ENCODE measurements around the gene ADARB2. TPM values are rescaled to one million over a fixed set of nuclear protein-coding genes. Genes with fewer than 3 reads are reported as not detected.

The ADARB2 gene
- total and polyA plus RNA-seq, 11 donors = 0.07 to 1.2 (median 0.28) TPM; not detected in 4

DNA sequence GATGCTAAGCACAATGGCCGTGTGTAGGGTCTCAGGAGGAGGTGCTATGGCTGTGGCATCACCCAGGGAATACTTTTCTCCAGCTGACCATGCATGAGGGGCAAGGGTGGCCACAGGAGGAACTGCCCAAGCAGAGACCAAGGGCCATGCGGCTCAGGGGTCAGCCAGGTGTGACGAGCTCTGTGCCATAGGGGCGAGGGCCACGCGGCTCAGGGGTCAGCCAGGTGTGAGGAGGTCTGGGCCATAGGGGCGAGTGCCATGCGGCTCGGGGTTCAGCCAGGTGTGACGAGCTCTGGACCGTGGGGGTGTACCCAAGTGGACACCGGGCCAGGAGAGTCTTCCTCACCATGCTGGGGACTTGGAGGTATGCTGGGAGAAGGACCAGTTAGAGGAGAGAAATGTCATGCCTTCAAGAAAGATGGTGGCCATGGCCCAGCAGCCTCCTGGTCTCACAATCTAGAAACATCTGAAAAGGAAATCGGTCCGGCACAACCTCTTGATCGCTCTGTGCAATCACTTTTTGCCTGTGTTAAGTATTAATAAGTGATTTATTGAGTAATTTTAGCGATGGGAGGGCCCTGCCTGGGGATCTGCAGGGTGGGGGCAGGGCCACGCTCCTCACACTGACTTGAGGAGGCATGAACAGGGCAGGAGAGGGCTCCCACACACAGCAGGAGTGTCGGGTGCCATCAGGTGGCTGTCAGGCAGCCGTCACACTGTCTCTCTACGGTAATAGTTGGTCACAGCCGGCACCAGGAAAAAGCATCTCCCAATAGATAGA lies 265.0 kb downstream of the ADARB2 start:
- H3K4me3 ChIP-seq = no peak overlapping the region
- no peak for ATAC-seq
- H3K4me1 ChIP-seq = no peaks in the 10 kb centered on the region
- DNase-seq = no peak
- intact Hi-C loops (cut with DNase I) = no loop called here
- H3K27ac ChIP-seq = no peak overlapping the region
- no peaks in the 10 kb centered on the region for H3K36me3 ChIP-seq
- no peaks in the 10 kb centered on the region for H3K9me3 ChIP-seq
- WGBS, 4 donors = 79 to 87% (median 82%) methylated on average over 20 to 21 of the region's 21 CpGs
- TF ChIP-seq POLR2A (IDR thresholded peaks at IDR 0.05) = no peak
- TF ChIP-seq, protein P1, sequence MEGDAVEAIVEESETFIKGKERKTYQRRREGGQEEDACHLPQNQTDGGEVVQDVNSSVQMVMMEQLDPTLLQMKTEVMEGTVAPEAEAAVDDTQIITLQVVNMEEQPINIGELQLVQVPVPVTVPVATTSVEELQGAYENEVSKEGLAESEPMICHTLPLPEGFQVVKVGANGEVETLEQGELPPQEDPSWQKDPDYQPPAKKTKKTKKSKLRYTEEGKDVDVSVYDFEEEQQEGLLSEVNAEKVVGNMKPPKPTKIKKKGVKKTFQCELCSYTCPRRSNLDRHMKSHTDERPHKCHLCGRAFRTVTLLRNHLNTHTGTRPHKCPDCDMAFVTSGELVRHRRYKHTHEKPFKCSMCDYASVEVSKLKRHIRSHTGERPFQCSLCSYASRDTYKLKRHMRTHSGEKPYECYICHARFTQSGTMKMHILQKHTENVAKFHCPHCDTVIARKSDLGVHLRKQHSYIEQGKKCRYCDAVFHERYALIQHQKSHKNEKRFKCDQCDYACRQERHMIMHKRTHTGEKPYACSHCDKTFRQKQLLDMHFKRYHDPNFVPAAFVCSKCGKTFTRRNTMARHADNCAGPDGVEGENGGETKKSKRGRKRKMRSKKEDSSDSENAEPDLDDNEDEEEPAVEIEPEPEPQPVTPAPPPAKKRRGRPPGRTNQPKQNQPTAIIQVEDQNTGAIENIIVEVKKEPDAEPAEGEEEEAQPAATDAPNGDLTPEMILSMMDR (IDR thresholded peaks at IDR 0.05) = no peak
- H3K27me3 ChIP-seq = peaks cover 0 to 26% (median 0%) of the 10 kb centered on the region in 9 donors

DNA sequence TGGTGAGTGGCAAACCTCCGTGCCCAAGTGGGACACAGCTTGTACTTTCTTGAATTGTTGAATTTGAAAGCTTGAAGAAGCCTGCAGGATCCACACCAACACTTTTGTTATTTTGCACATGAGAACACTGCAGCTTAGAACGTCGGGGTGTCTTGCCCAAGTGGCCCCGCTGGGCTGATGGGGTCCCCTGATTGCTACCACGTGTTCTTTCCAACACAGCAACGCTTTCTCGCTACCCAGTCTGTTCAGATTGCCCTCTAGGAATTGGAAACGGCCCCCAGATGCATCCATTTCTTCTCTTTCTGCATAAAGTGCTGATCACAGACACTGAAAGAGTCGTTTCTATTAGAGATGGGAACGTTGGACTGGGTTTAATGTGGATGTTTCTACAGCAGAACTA lies 268.5 kb downstream of the ADARB2 start:
- H3K4me1 ChIP-seq = no peaks in the 10 kb centered on the region
- WGBS, 4 donors = 58 to 78% (median 75%) methylated on average over 10 of the region's 10 CpGs
- intact Hi-C loops (cut with DNase I) = no loop called here
- no peaks in the 10 kb centered on the region for H3K9me3 ChIP-seq
- ATAC-seq (no peak), DNase-seq (no peak)
- peaks cover 0 to 14% (median 0%) of the 10 kb centered on the region in 9 donors for H3K27me3 ChIP-seq
- H3K36me3 ChIP-seq = no peaks in the 10 kb centered on the region
- H3K27ac ChIP-seq = no peak overlapping the region
- no peak overlapping the region for H3K4me3 ChIP-seq
- no peak for TF ChIP-seq POLR2A (IDR thresholded peaks at IDR 0.05)
- TF ChIP-seq, protein P1 (IDR thresholded peaks at IDR 0.05) = no peak

DNA sequence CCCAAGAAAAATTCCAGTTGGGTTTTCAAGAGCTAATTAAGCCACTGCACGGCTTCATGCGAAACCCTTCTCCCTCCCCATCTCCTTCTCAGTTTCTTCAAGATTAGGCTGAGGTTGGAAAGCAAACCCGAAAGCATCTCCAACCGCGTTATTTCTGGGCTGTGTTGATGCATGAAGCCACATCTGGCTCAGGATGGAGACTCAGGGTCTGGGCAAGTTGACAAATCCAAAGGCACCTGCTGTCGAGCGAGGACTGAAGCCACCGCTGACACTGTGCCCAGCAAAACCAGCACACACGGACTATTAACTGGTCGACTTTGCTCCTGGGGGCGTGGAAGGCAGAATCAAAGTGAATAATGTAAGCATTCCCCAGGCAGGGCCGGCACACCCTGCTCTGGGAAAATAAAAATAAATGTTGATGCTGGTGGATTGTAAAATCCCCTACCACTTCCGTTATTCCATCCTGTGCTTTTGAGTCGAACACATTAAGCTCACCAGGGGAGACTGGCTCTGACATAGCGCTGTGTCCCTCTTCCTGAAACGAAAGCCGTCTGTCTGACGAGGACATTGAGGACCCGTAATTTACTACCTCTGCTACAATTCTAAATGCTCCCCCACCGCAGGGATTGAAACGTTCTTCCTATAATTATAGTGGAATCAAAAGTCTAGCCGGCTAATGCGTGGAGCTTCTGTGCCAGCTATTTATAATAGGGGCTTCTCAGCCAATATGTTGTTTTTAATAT lies 269.8 kb downstream of the ADARB2 start:
- Histone ChIP-seq H3K4me3 (no peak overlapping the region), H3K9me3 (no peaks in the 10 kb centered on the region), H3K36me3 (no peaks in the 10 kb centered on the region), H3K4me1 (no peaks in the 10 kb centered on the region), H3K27ac (no peak overlapping the region), H3K27me3 (peaks cover 0 to 7% (median 0%) of the 10 kb centered on the region in 9 donors)
- WGBS, 4 donors = 79 to 86% (median 84%) methylated on average over 23 of the region's 23 CpGs
- intact Hi-C loops (cut with DNase I) = no loop called here
- ATAC-seq = no peak
- TF ChIP-seq, protein P1 (IDR thresholded peaks at IDR 0.05) = no peak
- TF ChIP-seq POLR2A (IDR thresholded peaks at IDR 0.05) = no peak
- DNase-seq = no peak
